ENCODE data around the gene TMEM138.
A peak's percentile ranks its signal among the peaks of the same experiment; 100 is the strongest.

TMEM138 gene

GRCh38 chr11:61342207-61342803, 19.9 kb upstream of the TMEM138 start:
- no peak for DNase-seq

- DNase-seq, result no peak
These were observed 18.1 kb upstream of the TMEM138 start for GRCh38 chr11:61343792-61344745.

DNA sequence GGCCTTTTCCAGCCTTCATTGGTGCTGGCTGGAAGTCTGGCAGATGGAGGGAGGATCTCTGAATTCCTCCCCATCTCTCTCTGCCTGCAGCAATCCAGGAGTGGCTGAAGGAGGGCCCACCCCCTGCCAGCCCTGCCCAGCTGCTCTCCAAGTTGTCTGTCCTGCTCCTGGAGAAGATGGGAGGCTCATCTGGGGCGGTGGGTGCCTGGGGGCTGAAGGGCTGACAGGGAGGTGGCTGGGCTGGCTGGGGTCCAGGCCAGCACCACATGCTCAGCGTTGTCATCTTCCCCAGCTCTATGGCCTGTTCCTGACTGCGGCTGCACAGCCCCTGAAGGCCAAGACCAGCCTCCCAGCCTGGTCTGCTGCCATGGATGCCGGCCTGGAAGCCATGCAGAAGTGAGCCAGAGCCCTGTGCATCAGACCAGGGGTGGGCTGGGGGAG, 17.0 kb upstream of the TMEM138 start:
- no peak for DNase-seq

GRCh38 chr11:61345954-61346843, 16.0 kb upstream of the TMEM138 start:
- no peak for DNase-seq

GRCh38 chr11:61347916-61348461, 14.2 kb upstream of the TMEM138 start:
- DNase-seq, result no peak

- DNase-seq, result no peak
These were observed 12.9 kb upstream of the TMEM138 start for GRCh38 chr11:61349189-61349751.

DNA sequence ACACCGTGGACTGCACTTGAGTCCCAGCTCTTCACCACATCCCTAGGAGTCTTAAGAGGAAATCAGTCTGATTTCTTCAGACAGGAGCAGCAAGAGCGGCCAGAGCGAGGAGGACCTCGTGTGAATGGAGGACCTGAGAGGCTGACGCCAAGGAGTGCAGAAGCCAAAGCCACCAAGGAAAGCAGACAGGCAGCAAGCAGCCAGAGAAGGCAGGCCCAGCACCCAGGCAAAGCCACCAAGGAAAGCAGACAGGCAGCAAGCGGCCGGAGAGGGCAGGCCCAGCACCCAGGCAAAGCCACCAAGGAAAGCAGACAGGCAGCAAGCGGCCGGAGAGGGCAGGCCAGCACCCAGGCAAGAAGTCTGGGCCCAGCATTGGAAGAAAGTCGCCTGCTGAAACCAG, 12.3 kb upstream of the TMEM138 start:
- no peak for DNase-seq

- no peak for DNase-seq
These were observed 11.8 kb upstream of the TMEM138 start for GRCh38 chr11:61350336-61350735.

DNA sequence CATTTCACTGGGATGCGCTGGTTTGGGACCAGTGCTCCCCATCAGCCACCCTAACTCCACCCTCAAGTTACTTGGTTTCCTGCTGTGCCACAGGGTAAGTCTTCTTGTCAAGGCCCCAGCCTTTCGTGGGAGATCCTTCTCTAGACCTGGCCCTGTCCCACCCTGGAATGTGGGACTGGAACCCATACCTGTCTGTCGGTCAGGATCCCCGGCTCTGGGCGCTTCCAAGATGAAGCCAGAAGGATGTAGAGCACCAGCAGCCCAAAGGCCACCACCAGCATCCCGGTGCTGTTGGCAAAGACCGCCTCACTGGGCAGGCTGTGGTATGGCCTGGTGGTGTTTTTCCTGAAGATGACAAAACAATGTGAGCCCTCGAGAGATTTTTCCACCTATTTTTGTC, 11.4 kb upstream of the TMEM138 start:
- DNase-seq, result no peak

GRCh38 chr11:61352038-61352437, 10.1 kb upstream of the TMEM138 start:
- no peak for DNase-seq

DNA sequence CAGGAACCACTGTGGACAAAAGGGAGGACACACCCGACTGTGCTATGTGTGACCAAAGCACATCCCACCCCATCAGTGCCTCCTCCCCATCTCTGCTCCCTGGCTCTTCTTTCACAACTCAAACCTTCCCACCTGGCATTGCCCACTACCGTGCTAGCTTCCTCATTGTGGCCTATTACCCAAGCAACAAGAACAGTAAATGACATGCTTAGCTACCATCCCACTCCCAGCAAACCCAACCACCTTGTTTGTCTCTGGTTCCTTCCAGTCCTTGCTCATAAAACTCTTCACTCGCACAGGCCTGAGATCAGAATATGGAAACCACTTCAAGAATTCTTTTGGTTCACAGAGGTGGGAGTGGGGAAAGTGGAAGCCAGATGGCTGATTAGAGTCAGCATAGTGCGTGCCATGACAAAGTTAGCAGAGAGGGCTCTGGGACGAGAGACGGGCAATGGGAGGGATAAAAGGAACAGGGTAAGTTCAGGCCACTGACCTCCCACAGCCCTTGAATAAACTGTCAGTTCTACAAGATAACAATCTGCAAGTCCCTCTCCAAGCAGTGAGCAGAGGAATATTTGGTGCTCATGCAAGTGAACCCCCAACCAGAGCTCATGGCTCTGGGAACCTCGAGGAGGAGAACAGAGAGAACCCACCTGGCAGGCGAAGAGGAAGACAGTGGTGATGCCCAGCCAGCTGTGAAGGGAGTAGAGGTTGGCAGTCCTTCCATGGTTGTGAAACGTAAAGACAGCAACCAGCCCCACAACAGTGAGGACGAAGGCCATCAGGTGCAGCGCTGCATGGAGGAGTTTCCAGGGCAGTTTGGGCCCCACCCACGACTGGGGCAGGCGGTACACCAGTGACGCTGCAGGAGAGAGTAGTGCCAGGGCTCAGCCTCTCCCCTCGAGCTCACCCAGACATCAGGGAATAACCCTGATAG, 8.8 kb upstream of the TMEM138 start:
- no peak for DNase-seq

GRCh38 chr11:61354208-61354607, 8.0 kb upstream of the TMEM138 start:
- no peak for DNase-seq

GRCh38 chr11:61356706-61357105, 5.5 kb upstream of the TMEM138 start:
- DNase-seq, result no peak

DNA sequence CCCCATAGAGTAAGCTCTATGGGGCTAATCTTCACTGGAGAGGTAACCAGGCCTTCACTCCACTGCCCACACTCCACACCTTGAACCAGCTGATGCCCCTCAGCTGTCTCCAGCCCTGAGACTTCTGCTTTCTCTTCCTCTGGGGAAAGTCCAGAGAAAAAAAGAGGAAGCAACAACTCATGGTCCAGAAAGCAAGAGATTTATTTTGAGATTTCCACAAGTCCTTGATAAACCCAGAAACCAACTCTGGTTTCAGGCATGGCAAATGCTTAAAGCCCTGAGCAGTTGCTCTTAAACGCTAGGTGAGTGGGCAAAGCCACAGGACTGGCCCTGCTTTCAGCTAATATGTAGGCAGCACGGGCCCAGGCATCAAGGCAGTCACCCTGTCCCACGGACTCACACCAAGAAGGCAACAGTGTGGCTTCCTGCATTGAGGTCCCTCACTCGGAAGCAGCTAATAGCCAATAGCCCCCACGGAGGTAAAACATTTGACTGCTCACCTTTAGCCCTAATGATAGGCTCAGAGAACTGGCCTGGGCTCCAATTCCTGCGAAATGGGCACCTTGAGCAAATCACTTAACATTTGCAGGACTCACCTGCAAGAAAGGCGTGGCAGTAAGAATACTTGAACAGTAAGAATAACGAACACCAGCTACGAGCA, 4.8 kb upstream of the TMEM138 start:
- DNase-seq, result no peak

DNA sequence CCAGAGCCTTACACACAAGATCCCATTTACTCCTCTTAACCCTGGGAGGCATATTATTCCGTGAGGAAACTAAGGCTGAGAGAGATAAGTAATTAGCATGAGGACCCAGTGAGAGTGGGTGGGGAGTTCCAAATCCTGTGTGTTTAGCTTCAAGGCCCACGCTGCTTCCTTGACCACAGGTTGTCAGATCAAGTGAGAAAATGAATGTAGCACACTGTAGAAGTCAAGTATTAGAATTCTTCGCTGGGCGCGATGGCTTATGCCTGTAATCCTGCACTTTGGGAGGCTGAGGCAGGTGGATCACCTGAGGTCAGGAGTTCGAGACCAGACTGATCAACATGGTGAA, 4.3 kb upstream of the TMEM138 start:
- DNase-seq, result no peak

DNA sequence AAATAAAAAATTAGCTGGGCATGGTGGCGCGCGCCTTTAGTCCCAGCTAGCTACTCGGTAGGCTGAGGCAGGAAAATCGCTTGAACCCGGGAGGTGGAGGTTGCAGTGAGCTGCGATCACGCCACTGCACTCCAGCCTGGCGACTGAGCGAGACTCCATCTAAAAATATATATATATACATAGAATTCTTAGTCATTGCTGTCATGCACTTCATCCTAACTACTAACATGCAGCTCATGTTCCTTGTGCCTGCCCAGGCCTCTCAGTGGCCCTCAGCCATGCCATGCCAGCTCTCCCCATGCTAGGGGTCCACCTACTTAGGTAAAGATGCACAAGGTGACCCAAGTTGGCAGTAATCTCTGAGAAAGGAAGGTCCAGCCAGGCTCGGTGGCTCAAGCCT, 3.6 kb upstream of the TMEM138 start:
- DNase-seq, result no peak

GRCh38 chr11:61359516-61359915, 2.7 kb upstream of the TMEM138 start:
- DNase-seq, result no peak

DNA sequence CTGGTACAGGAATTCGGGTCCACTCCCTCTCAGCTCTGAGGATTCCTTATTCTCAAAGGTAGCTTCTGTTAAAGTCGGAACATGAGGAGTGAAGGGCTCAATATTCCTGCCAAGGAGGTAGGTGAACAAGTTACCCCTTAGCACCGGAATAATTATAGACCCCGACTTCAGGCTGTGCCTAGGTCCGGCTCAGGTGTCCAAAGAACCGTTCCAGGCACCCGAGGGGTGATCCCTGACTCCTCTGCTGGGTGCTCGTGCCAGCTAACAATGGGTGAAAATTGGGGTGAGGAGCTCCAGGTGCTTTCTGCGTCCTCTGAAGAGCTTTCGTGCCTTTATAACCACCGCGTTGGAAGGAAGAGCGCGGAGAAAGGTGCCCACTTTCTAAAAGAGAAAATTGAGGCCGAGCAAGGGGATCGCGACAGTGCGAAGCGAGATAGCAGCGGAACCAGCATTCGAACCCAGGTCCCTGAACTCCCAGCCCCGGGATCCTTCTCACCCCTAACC, 885 bp upstream of the TMEM138 start:
- DNase-seq, result peak in 1 of 2 experiments; percentile 57

DNA sequence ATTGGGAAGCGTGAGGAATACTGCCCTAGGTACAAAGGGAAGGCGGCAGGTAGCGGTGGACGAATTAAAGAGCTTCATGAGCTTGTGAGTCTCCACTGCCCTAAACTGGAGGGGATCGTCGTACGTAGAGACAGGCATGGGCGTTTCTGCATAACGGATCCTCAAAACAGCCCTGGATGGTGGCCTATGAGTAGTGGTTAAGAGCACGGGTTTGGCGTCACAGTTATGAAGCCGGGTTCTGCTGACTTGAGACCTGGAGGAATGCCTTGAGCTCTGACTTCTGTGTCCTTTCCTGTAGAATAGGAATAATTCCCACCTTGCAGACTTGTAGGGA, 335 bp downstream of the TMEM138 start:
- peak; percentile 65 to 67 for DNase-seq

DNA sequence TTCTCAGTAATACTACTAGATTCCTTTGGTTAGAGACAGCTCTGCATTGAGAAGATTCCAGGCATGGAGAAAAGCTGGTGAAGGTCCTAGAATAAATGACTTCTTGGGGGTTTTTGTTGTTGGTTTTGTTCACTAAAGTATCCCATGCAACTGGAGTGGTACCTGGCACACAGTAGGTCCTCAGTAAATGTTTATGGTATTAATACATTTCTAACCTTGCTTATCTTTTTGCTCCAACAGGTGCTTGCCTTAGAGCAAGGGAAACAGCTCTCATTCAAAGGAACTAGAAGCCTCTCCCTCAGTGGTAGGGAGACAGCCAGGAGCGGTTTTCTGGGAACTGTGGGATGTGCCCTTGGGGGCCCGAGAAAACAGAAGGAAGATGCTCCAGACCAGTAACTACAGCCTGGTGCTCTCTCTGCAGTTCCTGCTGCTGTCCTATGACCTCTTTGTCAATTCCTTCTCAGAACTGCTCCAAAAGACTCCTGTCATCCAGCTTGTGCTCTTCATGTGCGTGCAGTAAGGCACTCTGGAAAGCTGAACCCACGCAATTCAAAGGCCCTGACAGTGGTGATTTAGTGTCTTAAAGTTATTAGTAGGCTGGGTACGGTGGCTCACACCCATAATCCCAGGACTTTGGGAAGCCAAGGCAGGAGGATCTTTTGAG, 2.0 kb downstream of the TMEM138 start:
- no peak for DNase-seq
